Hepatocyte (in vitro differentiated cells): ENCODE measurements around the gene ATMIN. TPM values are rescaled to one million over a fixed set of nuclear protein-coding genes. Genes with fewer than 3 reads are reported as not detected.
A peak's percentile ranks its signal among the peaks of the same experiment; 100 is the strongest.

Experiments
- DNase-seq: peaks from one replicate; pipeline ENCODE4 v3.0.0-alpha.2; 2016; ENCODE audit warnings: low spot score
- H2AFZ ChIP-seq: fragments of 200-600 bp; sonication (generic); 2 replicates; pipeline ENCODE4 v1.6.0; 2016; ENCODE audit warnings: antibody characterized with exemption, mild to moderate bottlenecking
- H3K27ac ChIP-seq: fragments of 200-600 bp; sonication (generic); 2 replicates; pipeline ENCODE4 v1.5.1; 2016; ENCODE audit warnings: mild to moderate bottlenecking
- H3K27me3 ChIP-seq: fragments of 200-600 bp; sonication (generic); 2 replicates; pipeline ENCODE4 v1.6.1; 2016
- H3K36me3 ChIP-seq: fragments of 200-600 bp; sonication (generic); replicated peaks from 2 replicates; pipeline ENCODE4 v1.5.1; 2016; ENCODE audit warnings: low read depth; ENCODE audit not compliant: insufficient read depth
- H3K4me1 ChIP-seq: fragments of 200-600 bp; sonication (generic); 2 replicates; pipeline ENCODE4 v1.5.1; 2016; ENCODE audit warnings: mild to moderate bottlenecking, moderate library complexity; ENCODE audit not compliant: insufficient read depth
- H3K4me2 ChIP-seq: fragments of 200-600 bp; sonication (generic); 2 replicates; pipeline ENCODE4 v1.6.0; 2016
- H3K4me3 ChIP-seq: fragments of 200-600 bp; sonication (generic); 2 replicates; pipeline ENCODE4 v1.5.1; 2016; ENCODE audit warnings: mild to moderate bottlenecking
- H3K79me2 ChIP-seq: fragments of 200-600 bp; sonication (generic); 2 replicates; pipeline ENCODE4 v1.6.0; 2017; ENCODE audit warnings: mild to moderate bottlenecking
- H3K9me2 ChIP-seq: fragments of 200-600 bp; sonication (generic); replicated peaks from 2 replicates; pipeline ENCODE4 v1.6.0; 2017; ENCODE audit warnings: mild to moderate bottlenecking; ENCODE audit not compliant: insufficient read depth
- H3K9me3 ChIP-seq: fragments of 200-600 bp; sonication (generic); 2 replicates; pipeline ENCODE4 v1.5.1; 2016; ENCODE audit warnings: low read depth, mild to moderate bottlenecking
- H4K20me1 ChIP-seq: fragments of 200-600 bp; sonication (generic); 2 replicates; pipeline ENCODE4 v1.6.0; 2016; ENCODE audit warnings: mild to moderate bottlenecking; ENCODE audit not compliant: insufficient read depth, poor library complexity, severe bottlenecking
- EZH2 ChIP-seq: fragments of 200-600 bp; sonication (generic); IDR thresholded peaks from 2 replicates; pipeline ENCODE4 v1.6.1; 2016; ENCODE audit warnings: antibody characterized with exemption, mild to moderate bottlenecking, borderline replicate concordance
- EZH2phosphoT487 ChIP-seq: fragments of 200-600 bp; sonication (generic); IDR thresholded peaks from one replicate; pipeline ENCODE4 v1.6.1; 2018; ENCODE audit warnings: antibody characterized with exemption, mild to moderate bottlenecking, low read depth, moderate library complexity; ENCODE audit not compliant: unreplicated experiment, severe bottlenecking
- WGBS: methylation state at CpG from one replicate; pipeline ENCODE4 v1.1.6; 2016; ENCODE audit warnings: low lambda C conversion rate; ENCODE audit errors: missing lambda C conversion rate; 5-methylcytosine and 5-hydroxymethylcytosine counted together
- polyA plus RNA-seq: library from polyadenylated mRNA; unstranded; fragments of >200 nt; fragmentation: Nextera tagmentation; extraction: Ambion mirVana; gene quantifications from 2 replicates; pipeline ENCODE4 v1.2.1, GENCODE V29; 2016
- total RNA-seq: library from RNA; depleted of rRNA; stranded (reverse); fragments of >200 nt; gene quantifications from 2 replicates; pipeline ENCODE4 v1.2.3, GENCODE V29; 2014
- TF ChIP-seq, protein P1 (sequence below): fragments of 200-600 bp; sonication (generic); IDR thresholded peaks from 2 replicates; pipeline ENCODE4 v1.5.1; 2016; ENCODE audit warnings: antibody characterized with exemption, mild to moderate bottlenecking; ENCODE audit not compliant: poor library complexity

Gene ATMIN
- total and polyA plus RNA-seq, 2 experiments from 2014 or later, result 30.7 to 58.4 TPM

GRCh38 chr16:80991792-80992430, 43.7 kb upstream of the ATMIN start:
- Histone ChIP-seq H4K20me1 (no peaks in the 10 kb centered on the region), H3K4me3 (no peak overlapping the region), H3K4me1 (peaks cover 12% of the 10 kb centered on the region), H3K79me2 (peaks cover 74% of the 10 kb centered on the region), H3K27me3 (no peaks in the 10 kb centered on the region), H3K9me2 (no peaks in the 10 kb centered on the region), H3K4me2 (no peak overlapping the region), H2AFZ (no peak overlapping the region), H3K36me3 (no peaks in the 10 kb centered on the region), H3K9me3 (no peaks in the 10 kb centered on the region), H3K27ac (no peak overlapping the region)
- 54% methylated on average over 6 of the region's 6 CpGs for WGBS
- DNase-seq, result no peak
- TF ChIP-seq EZH2phosphoT487, result no peak
- TF ChIP-seq, protein P1, sequence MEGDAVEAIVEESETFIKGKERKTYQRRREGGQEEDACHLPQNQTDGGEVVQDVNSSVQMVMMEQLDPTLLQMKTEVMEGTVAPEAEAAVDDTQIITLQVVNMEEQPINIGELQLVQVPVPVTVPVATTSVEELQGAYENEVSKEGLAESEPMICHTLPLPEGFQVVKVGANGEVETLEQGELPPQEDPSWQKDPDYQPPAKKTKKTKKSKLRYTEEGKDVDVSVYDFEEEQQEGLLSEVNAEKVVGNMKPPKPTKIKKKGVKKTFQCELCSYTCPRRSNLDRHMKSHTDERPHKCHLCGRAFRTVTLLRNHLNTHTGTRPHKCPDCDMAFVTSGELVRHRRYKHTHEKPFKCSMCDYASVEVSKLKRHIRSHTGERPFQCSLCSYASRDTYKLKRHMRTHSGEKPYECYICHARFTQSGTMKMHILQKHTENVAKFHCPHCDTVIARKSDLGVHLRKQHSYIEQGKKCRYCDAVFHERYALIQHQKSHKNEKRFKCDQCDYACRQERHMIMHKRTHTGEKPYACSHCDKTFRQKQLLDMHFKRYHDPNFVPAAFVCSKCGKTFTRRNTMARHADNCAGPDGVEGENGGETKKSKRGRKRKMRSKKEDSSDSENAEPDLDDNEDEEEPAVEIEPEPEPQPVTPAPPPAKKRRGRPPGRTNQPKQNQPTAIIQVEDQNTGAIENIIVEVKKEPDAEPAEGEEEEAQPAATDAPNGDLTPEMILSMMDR, result no peak
- TF ChIP-seq EZH2, result no peak

DNA sequence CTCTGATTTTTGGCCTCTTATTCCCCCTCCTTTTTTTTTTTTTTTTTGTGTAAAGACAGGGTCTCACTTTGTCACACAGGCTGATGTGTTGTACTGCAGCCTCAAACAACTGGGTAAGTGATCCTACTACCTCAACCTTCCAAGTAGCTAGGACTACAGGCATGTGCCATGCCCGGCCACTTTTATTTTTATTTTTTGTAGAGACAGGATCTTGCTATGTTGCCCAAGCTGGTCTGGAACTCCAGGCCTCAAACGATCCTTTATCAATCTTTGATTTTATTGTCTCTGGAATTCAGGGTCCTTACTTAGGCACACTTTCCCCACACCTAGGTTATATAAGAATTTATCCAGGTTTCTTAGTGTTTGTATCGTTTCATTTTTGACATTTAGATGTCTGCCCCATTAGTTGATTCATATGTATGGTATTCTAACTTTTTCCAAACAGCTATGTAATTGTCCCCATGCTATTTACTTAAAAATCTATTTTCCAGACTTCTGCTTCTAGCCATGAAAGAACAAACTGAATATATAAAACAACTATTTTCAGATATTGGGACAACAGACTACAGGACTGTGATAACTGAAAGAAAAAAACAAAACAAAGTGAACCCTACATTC, 42.9 kb upstream of the ATMIN start:
- Histone ChIP-seq H2AFZ (no peak overlapping the region), H3K4me1 (peaks cover 12% of the 10 kb centered on the region), H4K20me1 (no peaks in the 10 kb centered on the region), H3K27ac (peak overlapping the region; percentile 77), H3K4me2 (peak overlapping the region; percentile 66), H3K36me3 (no peaks in the 10 kb centered on the region), H3K9me3 (no peaks in the 10 kb centered on the region), H3K4me3 (no peak overlapping the region), H3K79me2 (peaks cover 72% of the 10 kb centered on the region), H3K9me2 (no peaks in the 10 kb centered on the region), H3K27me3 (no peaks in the 10 kb centered on the region)
- 40% methylated on average over 3 of the region's 3 CpGs for WGBS
- TF ChIP-seq EZH2phosphoT487, result no peak
- TF ChIP-seq, protein P1, result no peak
- TF ChIP-seq EZH2, result no peak
- no peak for DNase-seq

- Histone ChIP-seq H3K36me3 (no peaks in the 10 kb centered on the region), H3K79me2 (peaks cover 73% of the 10 kb centered on the region), H3K27me3 (no peaks in the 10 kb centered on the region), H4K20me1 (no peaks in the 10 kb centered on the region), H3K9me3 (no peaks in the 10 kb centered on the region), H3K4me3 (no peak overlapping the region), H2AFZ (no peak overlapping the region), H3K4me1 (peaks cover 12% of the 10 kb centered on the region), H3K9me2 (no peaks in the 10 kb centered on the region), H3K27ac (peak overlapping the region; percentile 77), H3K4me2 (peak overlapping the region; percentile 66)
- peak; percentile 63 for DNase-seq
- TF ChIP-seq EZH2 (no peak), EZH2phosphoT487 (no peak)
- TF ChIP-seq, protein P1, result no peak
- 12% methylated on average over 6 of the region's 6 CpGs for WGBS
Measured at GRCh38 chr16:80993307-80993706, 42.3 kb upstream of the ATMIN start.
